Activated T-cell treated with anti-CD3 and anti-CD28 coated beads, Interleukin-2, amount 50 U/mL, for 24 hours (primary cell): ENCODE data around the gene TMEM183A.

ENCODE experiments used
- DNase-seq: peaks from one replicate; pipeline ENCODE4 v3.0.0-alpha.2; 2020
- H3K27ac Mint-ChIP-seq: 2 replicates; pipeline ENCODE4 v1.8.0; 2020; ENCODE audit warnings: mild to moderate bottlenecking, mixed read lengths
- H3K27me3 Mint-ChIP-seq: 2 replicates; pipeline ENCODE4 v1.8.0; 2020; ENCODE audit warnings: mixed read lengths
- H3K36me3 Mint-ChIP-seq: 2 replicates; pipeline ENCODE4 v1.8.0; 2020; ENCODE audit warnings: low read depth, mixed read lengths
- H3K4me1 Mint-ChIP-seq: 2 replicates; pipeline ENCODE4 v1.8.0; 2020; ENCODE audit warnings: low read depth, mixed read lengths
- H3K4me3 Mint-ChIP-seq: 2 replicates; pipeline ENCODE4 v1.8.0; 2020; ENCODE audit warnings: mild to moderate bottlenecking, moderate library complexity, mixed read lengths
- H3K9me3 Mint-ChIP-seq: 2 replicates; pipeline ENCODE4 v1.8.0; 2020; ENCODE audit warnings: mixed read lengths

The TMEM183A gene, protein sequence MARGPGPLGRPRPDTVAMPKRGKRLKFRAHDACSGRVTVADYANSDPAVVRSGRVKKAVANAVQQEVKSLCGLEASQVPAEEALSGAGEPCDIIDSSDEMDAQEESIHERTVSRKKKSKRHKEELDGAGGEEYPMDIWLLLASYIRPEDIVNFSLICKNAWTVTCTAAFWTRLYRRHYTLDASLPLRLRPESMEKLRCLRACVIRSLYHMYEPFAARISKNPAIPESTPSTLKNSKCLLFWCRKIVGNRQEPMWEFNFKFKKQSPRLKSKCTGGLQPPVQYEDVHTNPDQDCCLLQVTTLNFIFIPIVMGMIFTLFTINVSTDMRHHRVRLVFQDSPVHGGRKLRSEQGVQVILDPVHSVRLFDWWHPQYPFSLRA

DNA sequence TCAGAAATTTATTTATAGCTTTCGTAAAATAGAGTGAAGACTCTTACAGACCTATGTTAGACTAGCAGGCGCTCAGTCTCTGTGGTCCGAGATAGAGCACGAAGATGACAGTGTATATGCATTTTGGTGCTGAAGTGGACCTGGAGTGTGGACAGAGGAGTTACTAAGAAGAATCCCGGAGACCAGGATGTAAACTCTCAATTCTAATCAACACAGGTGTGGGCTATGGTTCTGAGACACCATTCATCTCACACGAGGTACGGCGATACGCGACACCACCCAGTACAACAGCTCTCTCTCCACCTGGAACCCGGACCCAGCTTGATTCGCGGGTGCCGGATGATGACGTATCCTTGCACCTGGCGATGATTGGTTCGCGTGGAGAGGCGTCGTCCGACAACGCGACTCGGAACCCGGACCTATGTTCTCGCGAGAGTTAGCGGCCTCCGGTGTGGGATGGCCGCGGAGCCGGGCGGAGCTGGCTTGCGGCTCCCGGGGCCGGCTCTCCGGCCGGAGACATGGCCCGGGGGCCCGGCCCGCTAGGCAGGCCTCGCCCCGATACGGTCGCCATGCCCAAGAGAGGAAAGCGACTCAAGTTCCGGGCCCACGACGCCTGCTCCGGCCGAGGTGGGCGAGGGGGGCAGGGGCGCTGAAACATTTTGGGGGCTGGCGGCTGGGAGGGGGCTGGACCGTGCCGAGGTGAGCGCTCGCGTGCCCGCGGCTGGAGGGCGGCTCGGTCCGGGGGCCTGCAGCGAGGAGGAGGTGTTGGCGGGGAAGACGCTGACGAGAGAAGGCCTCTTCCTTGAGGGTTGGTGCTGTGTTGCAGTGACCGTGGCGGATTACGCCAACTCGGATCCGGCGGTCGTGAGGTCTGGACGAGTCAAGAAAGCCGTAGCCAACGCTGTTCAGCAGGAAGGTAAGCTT lies at the start of gene TMEM183A:
TSS of gene TMEM183A (plus strand) at position 427 of the 924 bp plus-strand sequence. CDS start at position 519, 92 bp downstream.
- Mint-ChIP-seq H3K4me1 (peaks cover 32% of the 10 kb centered on the region), H3K4me3 (peak within 1 kb of the TSS; percentile 95), H3K9me3 (no peaks in the 10 kb centered on the region), H3K36me3 (peaks cover 46% of the 10 kb centered on the region), H3K27me3 (no peaks in the 10 kb centered on the region), H3K27ac (peak within 1 kb of the TSS; percentile 97)
- DNase-seq, result peak; percentile 94

DNA sequence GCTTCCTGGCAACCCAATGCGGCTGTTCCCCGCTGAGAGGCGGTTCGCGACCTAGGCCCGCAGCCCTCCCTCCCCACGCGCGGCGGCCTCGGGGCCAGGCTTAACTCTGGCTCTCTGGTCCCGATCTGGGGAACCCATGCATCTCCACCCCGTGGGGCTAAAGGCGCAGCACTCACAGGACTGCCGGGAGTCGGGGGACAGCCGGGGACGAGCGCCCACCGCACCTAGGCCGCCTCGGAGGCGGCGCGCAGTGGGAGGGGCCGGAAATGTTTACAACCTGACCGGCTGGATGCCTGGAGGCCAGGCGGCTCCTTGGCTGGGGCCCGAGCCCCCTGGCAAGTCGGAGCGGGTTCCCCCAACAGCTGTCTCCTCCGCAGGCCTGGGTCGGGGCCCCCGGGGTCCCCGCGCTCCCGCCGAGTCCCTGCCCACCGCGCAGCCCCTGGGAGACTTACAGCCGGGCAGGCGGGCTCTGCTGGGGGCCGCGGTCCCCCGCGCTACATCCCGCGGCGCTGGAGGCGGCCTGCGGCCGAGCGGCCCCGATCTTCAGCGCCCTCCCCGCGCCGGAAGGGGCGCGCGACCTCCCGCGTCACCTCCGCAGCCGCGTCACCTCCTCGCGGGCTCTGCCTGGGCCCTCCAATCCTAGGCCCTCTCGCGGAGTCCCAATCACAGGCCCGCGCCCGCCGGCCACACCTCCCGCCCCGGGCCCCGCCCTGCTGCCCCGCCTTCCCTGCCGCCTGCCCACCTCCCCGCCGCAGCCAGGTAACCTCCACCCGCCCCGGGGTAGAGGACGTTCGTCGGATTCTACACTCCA lies 49.2 kb upstream of the TMEM183A start, which contains the start of gene ADIPOR1:
TSS of gene ADIPOR1 (minus strand) at position 580 of the 811 bp plus-strand sequence. CDS start 7,242 bp downstream, outside the sequence.
- Mint-ChIP-seq H3K9me3 (no peaks in the 10 kb centered on the region), H3K27me3 (no peaks in the 10 kb centered on the region), H3K4me1 (peaks cover 52% of the 10 kb centered on the region), H3K4me3 (peak within 1 kb of the TSS; percentile 87), H3K36me3 (peaks cover 47% of the 10 kb centered on the region), H3K27ac (peak within 1 kb of the TSS; percentile 89)
- peak; percentile 96 for DNase-seq

GRCh38 chr1:202958544-202959275 lies 48.5 kb upstream of the TMEM183A start:
- H3K4me1 Mint-ChIP-seq, result peaks cover 45% of the 10 kb centered on the region
- peaks cover 52% of the 10 kb centered on the region for H3K36me3 Mint-ChIP-seq
- H3K27me3 Mint-ChIP-seq, result no peaks in the 10 kb centered on the region
- no peaks in the 10 kb centered on the region for H3K9me3 Mint-ChIP-seq
- peak overlapping the region; percentile 87 for H3K4me3 Mint-ChIP-seq
- H3K27ac Mint-ChIP-seq, result peak overlapping the region; percentile 77
- no peak for DNase-seq

GRCh38 chr1:202959276-202959620 lies 47.9 kb upstream of the TMEM183A start:
- no peak for DNase-seq
- Mint-ChIP-seq H3K4me1 (peaks cover 40% of the 10 kb centered on the region), H3K27me3 (no peaks in the 10 kb centered on the region), H3K27ac (no peak overlapping the region), H3K9me3 (no peaks in the 10 kb centered on the region), H3K4me3 (no peak overlapping the region), H3K36me3 (peaks cover 52% of the 10 kb centered on the region)

DNA sequence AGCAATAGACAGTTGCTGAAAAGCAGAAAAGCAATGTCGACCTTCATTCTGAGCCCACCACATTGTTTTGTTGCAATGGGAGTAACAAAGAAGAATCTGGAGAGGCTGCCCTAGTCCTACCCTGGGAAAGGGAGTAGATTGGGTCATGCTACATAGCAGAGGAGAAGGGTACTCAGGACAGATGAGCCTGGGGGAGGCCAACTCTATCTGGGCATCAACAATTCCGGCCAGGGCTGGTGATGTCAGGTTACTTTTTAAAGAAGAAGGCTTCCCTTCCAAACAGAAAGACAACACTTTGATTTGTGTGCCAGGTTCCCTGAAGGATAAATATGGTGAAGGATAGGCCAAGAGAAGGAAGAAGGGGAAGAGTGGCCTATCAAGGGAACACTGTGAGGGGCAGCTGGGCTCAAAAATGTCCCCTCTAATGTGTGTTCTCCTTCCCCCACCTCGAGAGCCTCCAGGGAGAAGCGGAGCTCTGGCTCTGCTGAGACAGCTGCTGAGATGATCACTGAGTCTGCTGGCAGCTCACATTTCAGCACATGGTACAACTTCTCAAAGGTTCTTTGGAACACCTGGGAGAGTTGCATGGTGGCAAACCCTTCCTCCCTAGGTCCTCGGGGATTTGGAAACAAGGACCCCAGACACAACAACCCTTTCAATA lies 45.8 kb upstream of the TMEM183A start:
- DNase-seq, result no peak
- no peaks in the 10 kb centered on the region for H3K9me3 Mint-ChIP-seq
- H3K27me3 Mint-ChIP-seq, result no peaks in the 10 kb centered on the region
- H3K36me3 Mint-ChIP-seq, result peaks cover 61% of the 10 kb centered on the region
- H3K27ac Mint-ChIP-seq, result no peak overlapping the region
- no peak overlapping the region for H3K4me3 Mint-ChIP-seq
- H3K4me1 Mint-ChIP-seq, result peaks cover 37% of the 10 kb centered on the region

DNA sequence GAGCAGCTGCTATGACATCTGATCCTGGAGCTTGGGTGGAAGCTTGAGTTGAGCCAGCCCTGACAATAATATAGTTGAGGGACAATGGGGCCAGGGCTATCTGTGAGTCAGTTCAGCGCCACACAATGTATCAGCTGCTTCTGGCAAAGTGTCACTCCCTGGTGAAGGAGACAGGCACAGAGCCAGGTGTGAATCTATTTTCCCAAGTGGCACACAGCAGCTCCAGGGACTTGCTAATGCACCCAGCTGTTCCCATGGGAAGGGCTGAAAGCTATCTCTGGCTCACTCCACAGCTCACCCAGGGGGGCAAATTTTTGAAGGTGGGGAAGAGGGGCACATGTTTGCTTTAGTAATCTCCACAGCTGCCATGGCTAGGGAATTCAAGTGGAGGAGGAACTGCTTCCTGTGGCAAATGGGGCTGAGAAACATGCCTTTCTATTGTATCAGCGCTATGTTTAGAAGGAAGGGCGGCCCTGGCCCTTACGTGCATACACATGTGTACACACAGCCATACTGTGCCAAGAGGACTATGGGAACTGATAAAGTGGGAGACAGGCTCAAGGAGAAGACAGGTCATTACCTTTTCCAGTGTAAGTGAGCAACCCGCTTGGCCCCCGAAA lies 42.3 kb upstream of the TMEM183A start:
- Mint-ChIP-seq H3K9me3 (no peaks in the 10 kb centered on the region), H3K4me3 (peak overlapping the region; percentile 81), H3K27ac (peak overlapping the region; percentile 48), H3K27me3 (no peaks in the 10 kb centered on the region), H3K36me3 (peaks cover 52% of the 10 kb centered on the region), H3K4me1 (peaks cover 38% of the 10 kb centered on the region)
- DNase-seq, result no peak

GRCh38 chr1:202965422-202965821 lies 41.8 kb upstream of the TMEM183A start:
- Mint-ChIP-seq H3K36me3 (peaks cover 52% of the 10 kb centered on the region), H3K27me3 (no peaks in the 10 kb centered on the region), H3K27ac (peak overlapping the region; percentile 48), H3K4me3 (peak overlapping the region; percentile 81), H3K4me1 (peaks cover 38% of the 10 kb centered on the region), H3K9me3 (no peaks in the 10 kb centered on the region)
- no peak for DNase-seq

DNA sequence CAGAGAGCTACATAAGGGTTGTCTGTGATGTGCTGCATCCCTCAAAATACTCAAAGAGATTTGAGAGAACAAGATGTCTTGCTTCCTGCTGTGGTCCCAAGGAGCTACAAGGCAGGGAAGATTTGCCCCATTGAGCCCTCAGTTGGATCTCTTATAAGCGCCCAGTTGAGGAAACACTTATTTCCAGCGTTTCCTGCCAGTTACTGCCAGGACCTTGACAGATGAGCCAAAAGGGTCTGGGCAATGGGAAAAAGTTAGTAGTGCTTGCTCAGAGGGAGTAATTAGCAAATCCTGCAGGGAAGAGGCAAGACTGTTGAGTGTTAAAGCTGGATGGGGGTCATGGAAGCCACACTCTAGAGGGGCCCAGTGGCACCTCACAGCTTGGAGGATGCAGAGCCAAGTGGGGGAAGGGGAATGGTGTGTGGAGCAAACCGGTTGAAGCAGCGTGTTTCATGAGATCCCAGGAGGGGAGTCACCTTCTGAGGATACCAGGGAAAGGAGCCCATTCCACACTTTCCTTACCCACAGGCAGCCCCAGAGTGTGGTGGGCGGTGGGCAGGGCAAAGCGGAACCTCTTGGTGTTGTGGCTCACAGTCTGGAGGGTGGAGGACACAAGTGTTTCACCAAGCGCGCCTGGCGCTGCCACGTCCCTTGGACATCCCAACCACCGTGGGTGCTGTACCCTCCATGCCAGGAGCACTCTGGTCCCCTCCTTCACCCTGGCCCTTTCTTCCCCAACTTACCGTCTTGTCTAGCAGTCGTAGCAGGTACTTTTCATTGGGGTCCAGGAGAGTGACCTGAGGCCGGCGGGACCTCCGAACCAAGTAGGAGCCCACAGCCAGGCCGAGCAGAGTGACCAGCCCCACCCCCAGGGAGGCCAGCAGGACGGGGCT lies 40.9 kb upstream of the TMEM183A start:
- no peaks in the 10 kb centered on the region for H3K27me3 Mint-ChIP-seq
- H3K36me3 Mint-ChIP-seq, result peaks cover 45% of the 10 kb centered on the region
- no peak for DNase-seq
- no peaks in the 10 kb centered on the region for H3K9me3 Mint-ChIP-seq
- peak overlapping the region; percentile 84 for H3K27ac Mint-ChIP-seq
- H3K4me1 Mint-ChIP-seq, result peaks cover 38% of the 10 kb centered on the region
- H3K4me3 Mint-ChIP-seq, result peak overlapping the region; percentile 81

DNA sequence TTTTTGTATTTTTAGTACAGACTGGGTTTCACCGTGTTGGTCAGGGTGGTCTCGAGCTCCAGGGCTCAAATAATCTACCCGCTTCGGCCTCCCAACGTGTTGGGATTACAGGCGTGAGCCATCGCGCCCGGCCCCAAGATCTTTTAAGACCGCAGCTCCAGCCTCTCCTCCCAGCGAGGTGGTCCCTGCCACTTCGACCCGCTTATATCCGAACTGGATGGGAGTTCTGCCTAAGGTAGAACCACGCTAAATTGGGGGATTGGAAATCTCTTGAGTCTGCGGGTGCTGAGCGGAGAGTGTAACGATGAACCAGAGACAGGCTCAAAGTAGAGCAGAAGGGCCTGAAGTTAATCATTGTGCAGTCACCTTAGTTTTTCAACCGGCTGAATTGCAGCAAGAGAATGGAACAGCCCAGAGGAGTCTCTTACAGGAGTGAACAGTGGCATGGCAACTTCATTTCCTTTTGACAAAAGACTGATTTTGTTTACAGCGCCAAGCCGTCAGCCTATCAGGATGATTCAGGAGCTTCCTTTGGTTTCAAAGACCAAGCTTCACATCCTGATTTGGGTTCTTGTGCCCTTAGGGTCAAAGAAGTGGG lies 39.4 kb upstream of the TMEM183A start:
- Mint-ChIP-seq H3K27ac (peak overlapping the region; percentile 90), H3K4me3 (peak overlapping the region; percentile 83), H3K9me3 (no peaks in the 10 kb centered on the region), H3K27me3 (no peaks in the 10 kb centered on the region), H3K36me3 (peaks cover 34% of the 10 kb centered on the region), H3K4me1 (peaks cover 38% of the 10 kb centered on the region)
- no peak for DNase-seq

GRCh38 chr1:202968351-202968750 lies 38.8 kb upstream of the TMEM183A start:
- Mint-ChIP-seq H3K36me3 (peaks cover 28% of the 10 kb centered on the region), H3K27ac (no peak overlapping the region), H3K27me3 (no peaks in the 10 kb centered on the region), H3K4me1 (peaks cover 38% of the 10 kb centered on the region), H3K9me3 (no peaks in the 10 kb centered on the region), H3K4me3 (peak overlapping the region; percentile 83)
- DNase-seq, result no peak

DNA sequence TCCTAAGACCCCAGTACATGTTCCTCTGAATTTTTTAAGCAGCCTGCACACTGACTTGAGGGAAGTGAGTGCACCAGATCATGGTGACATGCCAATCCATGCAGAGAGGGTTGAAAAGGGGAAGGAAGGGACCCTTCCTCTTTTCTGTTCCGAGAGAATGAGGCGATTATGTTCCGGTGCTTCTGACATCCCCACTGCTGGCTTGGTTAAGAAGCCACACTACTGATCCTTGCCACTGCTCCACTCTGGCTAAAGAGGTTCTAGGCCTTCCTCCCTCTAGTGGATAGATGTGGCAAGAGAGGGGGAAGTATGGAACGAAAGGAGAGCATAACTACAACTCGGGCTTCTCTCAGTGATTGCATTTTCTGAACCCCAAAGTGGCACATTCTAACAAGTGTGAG lies 38.3 kb upstream of the TMEM183A start:
- DNase-seq, result no peak
- no peaks in the 10 kb centered on the region for H3K27me3 Mint-ChIP-seq
- no peak overlapping the region for H3K4me3 Mint-ChIP-seq
- H3K4me1 Mint-ChIP-seq, result peaks cover 38% of the 10 kb centered on the region
- H3K36me3 Mint-ChIP-seq, result peaks cover 22% of the 10 kb centered on the region
- H3K27ac Mint-ChIP-seq, result no peak overlapping the region
- H3K9me3 Mint-ChIP-seq, result no peaks in the 10 kb centered on the region

DNA sequence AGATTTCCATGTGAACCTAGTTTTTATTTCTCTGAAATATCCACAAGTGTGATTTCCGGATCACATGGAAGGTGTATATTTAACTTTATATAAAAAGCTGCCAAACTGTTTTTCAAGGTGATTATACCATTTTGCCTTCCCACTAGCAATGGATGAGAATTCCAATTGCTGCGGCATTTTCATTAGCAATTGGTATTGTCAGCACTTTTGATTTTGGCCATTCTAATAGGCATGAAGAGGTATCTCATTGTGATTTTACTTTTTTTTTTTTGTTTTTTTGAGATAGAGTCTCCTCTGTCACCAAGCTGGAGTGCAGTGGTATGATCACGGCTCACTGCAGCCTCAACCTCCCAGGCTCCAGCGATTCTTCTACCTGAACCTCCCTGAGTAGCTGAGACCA lies 35.1 kb upstream of the TMEM183A start:
- Mint-ChIP-seq H3K4me3 (no peak overlapping the region), H3K27me3 (peaks cover under 1% of the 10 kb centered on the region), H3K36me3 (no peaks in the 10 kb centered on the region)

More for the DNA sequence above, 35.1 kb upstream of the TMEM183A start:
- Mint-ChIP-seq H3K27ac (no peak overlapping the region), H3K9me3 (no peaks in the 10 kb centered on the region), H3K4me1 (peaks cover 19% of the 10 kb centered on the region)
- no peak for DNase-seq
